Natural killer cell (primary cell): ENCODE data around the gene ARL13A. TPM values are rescaled to one million over a fixed set of nuclear protein-coding genes. Genes with fewer than 3 reads are reported as not detected.

Experiments
- total RNA-seq, 4 donors: library from RNA; stranded (reverse); fragments of 120-200 nt in 1 of 4; gene quantifications; one replicate each; pipeline versions ENCODE4 v1.2.3 to v1.2.4, GENCODE V29; 2013 to 2022

The ARL13A gene
- total RNA-seq, 3 donors from 2014 or later (not counting 1 experiment from before 2014, with no cell fraction given) = not detected

Other genes starting within 250 kb of the ARL13A start
- gene SYTL4, start 237.6 kb upstream of the ARL13A start, total RNA-seq = under 1 TPM in 2 of 3 donors, not detected in 1; 0.30 to 0.85 TPM
- gene CSTF2, start 149.3 kb upstream of the ARL13A start, total RNA-seq = 1 to 10 TPM; 6.6 to 9.5 (median 8.3) TPM
- not detected for gene NOX1, start 95.3 kb upstream of the ARL13A start, total RNA-seq
- under 1 TPM in 2 of 3 donors, not detected in 1; 0.20 to 0.38 TPM for gene XKRX, start 40.8 kb upstream of the ARL13A start, total RNA-seq
- 10 to 100 TPM; 31.2 to 37.1 (median 36.7) TPM for gene TRMT2B, start 82.4 kb downstream of the ARL13A start, total RNA-seq
- gene TMEM35A, start 109.2 kb downstream of the ARL13A start, total RNA-seq = not detected
- gene CENPI, start 128.5 kb downstream of the ARL13A start, total RNA-seq = 1 to 10 TPM; 1.0 to 1.6 (median 1.2) TPM